NCI-H1105 (cell line): ENCODE measurements around the gene CLDN19.

Source experiments
- DNase-seq: peaks from one replicate; lab custom pipeline; 2025; lab: John Stamatoyannopoulos, UW

CLDN19 gene, protein sequence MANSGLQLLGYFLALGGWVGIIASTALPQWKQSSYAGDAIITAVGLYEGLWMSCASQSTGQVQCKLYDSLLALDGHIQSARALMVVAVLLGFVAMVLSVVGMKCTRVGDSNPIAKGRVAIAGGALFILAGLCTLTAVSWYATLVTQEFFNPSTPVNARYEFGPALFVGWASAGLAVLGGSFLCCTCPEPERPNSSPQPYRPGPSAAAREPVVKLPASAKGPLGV

DNA sequence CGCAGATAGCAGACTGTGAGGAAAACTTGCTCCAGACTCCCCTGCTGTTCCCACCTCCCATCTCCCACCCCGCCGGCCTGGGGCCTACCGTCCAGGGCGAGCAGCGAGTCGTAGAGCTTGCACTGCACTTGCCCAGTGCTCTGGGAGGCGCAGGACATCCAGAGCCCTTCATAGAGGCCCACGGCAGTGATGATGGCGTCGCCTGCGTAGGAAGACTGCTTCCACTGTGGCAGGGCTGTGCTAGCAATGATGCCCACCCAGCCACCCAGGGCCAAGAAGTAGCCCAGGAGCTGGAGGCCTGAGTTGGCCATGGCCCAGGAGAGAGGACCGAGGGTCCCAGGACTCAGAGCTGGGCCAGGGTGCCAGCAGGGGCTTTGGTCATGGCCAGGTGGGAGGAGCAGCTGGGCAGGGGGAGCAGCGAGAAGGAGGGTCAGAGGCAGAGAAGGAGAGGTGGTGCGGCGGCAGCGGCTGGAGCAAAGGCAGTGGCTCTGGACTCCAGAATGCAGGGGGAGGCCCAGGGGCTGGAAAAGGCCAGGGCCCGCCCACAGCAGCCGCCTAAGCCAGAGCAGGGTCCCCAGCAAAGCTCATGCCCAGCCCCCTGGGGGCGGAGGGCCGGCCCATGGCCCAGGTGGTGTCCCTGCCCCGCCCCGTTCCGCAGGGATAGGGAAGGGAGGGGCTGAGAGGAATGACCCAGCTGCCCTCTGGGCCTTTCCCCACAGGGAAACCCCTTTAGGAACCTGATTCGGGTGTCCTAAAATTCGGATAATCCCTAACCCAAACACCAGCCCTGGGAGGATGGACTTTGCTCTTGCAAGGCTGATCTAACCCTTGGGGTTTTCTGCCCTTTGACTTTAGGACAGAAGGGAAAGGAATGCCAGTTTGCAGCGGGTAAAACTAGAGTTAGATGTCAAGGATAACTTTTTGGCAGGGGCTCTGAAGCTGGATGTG lies at the start of gene CLDN19:
CLDN19 (minus strand) TSS at position 484 of the 948 bp plus-strand sequence; CDS start at position 311, 173 bp downstream.
- DNase-seq: no peak

DNA sequence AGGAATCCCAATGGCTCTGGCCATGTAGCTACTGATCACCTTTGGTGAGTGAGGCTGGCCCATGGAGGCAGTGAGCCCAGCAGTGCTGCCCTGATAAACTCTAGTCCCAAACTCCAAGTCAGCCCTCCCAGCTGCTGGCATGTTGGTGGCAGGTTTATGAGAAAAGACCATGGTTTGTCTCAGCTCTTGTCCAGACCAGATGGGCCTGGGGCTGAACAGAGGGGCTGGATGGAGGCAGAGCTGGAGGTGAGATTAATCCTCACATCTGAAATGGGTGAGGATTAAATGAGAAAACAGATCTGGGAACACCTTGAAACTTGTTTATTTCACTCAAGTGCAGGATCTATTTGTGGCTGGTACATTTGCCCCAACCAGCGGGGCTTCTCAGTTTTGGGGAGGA lies 48.0 kb upstream of the CLDN19 start:
- no peak for DNase-seq

DNA sequence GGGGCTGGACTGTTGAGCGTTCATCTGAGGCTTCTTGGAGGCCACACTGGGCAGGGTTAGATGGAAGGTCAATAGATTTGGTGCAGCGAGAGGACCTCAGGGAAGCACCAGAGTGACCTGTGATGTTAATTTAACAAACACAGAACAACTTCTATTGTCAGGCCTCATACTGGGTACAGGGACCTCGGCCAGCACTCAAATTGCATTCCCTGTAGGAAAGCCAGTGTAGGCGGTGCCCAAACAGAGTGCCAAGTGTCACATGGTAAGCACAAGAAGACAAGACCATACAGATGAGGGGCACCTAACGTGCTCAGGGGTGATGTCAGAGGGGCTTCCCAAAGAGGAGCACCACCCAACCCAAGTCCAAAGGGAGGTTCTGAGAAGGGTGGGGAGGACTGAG lies 46.1 kb upstream of the CLDN19 start:
- no peak for DNase-seq

DNA sequence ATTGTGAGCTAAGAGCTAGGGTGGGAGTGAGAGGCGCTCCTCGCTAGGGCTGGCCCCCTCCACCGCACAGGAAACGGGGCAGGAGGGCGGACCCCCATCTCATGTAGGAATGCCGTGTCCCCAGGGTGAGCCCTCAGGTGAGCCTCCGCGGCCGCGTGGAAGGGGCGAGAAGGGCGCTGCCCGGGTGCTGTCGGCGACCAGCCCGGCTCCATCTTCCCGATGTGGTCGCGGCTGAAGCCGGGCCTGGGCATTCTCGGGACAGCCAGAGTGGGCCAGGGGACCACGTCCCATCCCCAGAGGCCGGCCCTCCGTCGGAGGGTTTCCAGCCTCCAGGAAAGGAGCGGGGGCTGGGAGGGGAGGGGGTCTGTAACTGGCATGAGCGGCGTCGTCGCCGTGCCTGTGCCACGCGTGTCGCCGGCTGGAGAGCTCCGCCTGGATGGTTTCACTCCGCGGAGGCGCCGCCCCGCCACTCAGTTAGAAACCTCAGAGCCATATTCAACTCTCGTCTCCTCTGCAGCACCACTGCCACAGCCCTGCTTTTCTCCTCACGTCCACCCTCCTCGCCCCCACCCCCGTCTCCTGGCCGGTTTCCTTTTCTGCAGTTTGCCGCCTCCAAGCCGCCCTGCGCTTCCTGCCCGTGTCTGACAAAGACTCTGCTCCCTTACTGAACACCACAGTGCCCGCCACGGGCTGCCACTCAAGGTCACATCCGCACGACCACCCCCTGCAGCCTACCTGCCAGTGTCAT lies 45.1 kb upstream of the CLDN19 start, which contains the start of gene TMEM269:
TMEM269 (plus strand) TSS at position 46 of the 748 bp plus-strand sequence. CDS start 4,903 bp downstream, outside the sequence.
- no peak for DNase-seq

DNA sequence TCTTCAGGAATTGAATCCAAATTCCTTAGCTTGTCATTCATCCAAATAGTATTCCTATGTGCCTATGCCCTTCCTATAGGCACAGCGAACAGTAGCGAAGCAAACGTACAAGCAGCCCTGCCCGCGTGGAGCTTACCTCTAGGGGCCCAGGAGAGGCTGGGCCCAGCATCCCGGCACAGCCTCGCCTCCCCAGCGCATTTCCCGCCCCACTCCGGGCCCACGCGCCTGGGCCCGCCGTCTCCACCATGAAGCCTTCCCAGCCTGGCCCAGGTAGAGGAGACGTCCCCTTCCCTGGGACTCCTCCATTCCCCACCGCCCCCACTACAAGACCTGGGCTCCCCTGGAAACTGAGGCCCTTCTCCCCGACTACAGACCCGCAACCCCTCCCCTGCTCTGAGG lies 44.5 kb upstream of the CLDN19 start:
- no peak for DNase-seq

DNA sequence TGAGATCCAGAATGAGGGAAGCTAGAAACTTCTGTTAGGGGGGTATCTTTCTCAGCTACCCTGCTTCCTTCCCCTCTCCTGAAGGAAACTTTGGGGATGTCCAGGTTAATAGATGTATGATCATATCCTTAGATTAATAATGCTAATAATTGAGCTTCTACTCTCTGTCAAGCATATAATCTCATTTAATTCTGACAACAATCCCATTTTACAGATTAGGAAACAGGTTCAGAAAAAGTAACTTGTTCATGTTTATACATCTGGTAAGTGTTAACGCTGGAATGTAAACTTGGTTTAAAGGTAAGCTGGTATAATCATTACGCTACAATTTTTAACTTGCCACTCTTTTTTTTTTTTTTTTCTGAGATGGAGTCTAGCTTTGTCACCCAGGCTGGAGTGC lies 43.1 kb upstream of the CLDN19 start:
- DNase-seq: no peak

DNA sequence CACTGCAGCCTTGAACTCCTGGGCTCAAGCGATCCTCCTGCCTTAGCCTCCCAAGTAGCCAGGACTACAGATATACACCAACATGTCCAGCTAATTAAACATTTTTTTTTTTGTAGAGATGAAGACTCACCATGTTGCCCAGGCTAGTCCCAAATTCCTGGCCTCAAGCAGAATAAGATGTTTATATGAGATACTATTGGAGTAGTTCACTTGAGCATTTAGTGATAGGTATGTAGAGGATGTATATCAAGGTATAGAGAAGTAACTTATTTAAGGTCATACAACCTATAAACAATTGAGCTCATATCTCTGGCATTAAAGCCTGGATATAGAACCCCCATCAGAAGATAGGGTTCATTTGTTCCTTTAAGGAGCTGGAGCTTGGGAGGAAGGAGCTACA lies 40.1 kb upstream of the CLDN19 start:
- DNase-seq: no peak

DNA sequence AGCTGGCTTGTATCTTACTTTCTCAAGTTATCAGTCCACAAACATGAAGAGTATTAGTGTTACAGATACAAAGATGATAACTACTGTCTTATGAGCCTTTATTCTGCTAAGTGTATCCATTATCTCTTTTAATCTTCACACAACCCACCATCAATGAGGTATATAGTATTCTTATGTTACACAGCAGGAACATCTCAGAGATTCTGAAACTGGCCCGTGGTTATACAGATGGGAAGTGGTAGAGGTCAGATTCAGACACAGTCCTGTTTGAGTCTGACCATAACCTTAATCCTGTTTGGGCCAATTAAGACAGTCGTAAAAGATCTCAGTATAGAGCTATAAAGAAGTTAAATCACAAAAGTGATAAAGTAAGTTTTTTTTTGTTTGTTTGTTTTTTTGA lies 39.7 kb upstream of the CLDN19 start:
- no peak for DNase-seq

DNA sequence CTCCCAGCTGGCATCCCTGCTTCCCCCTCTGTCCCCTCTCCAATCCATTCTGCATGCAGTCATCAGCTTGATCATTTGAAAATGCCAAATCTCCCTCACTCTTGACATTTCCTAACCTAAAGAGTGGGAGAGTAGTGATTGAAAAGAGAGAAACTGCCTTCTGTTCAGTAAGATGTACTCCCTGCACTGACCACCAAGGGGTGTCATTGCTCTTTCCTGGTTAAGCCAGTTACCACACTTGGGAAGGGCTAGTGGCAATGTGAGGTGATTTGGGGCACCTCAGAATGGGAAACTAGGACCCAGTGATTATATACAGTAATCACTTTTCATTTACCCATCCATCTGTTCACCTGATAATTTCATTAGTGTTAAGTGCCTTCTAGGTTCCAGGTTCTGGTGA lies 37.8 kb upstream of the CLDN19 start:
- no peak for DNase-seq

DNA sequence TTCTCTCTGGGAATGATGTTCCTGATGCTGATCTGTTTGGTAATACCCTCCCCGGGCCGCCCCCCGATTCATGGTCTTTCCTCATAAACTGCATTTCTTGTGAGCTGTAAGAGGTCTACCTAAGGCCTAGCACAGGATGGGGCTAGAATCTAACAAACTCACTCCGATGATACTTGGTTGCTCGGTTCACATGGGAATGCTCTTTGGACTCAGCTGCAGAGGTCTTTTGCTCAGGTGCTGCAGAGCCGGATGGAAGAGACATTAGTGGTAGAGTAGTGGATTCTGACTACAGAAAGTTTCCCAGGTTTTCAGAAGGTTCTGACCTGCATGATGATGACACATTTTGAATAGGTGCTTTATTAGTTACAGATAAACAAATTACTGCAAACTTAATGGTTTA lies 36.5 kb upstream of the CLDN19 start:
- DNase-seq: no peak

DNA sequence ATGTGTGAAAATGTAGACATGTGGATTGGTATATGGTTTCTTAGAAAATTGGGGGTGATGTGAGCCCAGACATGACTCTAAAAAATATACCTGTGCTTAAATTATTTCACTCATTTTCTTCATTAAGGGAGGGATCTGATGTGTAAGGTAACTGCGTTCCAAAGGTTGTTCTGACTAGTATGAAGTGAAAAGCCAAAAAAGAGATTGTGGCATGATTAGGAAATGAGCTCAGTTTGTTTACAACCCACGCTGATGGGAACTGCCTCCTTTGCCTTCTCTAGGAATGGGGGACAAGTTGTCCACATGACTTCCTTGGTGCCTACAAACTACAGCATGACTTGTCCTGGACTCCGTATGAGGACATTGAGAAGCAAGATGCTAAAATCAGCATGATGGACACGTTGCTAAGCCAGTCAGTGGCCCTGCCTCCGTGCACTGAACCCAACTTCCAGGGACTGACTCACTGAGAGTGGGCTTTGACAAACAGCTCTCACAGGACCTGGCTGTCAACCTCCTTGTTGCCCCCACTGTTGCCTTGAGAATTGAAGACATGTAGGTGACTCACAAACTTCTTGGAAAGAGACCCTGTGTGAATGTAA lies 35.0 kb upstream of the CLDN19 start:
- no peak for DNase-seq

DNA sequence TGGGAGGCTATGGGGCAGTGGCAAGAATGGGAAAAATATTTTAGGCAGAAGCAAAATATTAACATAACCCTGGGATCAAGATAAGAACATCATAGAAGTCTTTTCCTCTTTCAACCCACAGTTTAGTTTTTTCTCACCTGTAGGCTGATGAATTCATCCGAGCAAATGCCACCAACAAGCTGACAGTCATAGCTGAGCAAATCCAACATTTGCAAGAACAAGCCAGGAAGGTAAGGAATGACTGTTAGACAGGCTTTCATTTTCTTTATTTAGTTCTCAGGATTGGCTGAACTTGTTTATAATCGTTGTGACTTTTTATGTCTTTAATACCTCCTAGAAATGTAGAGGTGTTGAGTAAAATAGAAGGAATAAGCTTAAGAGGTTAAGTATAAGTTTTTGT lies 33.4 kb upstream of the CLDN19 start:
- no peak for DNase-seq

DNA sequence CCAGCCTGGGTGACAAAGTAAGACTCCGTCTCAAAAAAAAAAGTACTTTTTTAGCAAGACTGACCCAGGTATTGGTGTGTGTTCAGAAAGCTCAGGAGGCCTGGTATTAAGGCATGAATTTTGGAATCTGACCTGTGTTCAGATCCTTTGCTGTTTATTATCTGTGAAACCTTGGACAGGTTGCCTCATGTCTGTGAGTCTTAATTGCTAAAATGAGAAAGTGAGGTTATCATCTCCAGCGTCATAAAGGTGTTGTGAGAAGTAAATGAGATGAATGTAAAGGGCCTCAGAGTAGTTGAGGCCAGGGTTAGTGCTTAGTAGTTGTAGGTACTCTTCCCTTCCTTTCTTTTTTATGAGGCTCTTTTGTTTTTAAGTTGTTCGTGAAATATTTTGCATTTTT lies 29.8 kb upstream of the CLDN19 start:
- DNase-seq: no peak

DNA sequence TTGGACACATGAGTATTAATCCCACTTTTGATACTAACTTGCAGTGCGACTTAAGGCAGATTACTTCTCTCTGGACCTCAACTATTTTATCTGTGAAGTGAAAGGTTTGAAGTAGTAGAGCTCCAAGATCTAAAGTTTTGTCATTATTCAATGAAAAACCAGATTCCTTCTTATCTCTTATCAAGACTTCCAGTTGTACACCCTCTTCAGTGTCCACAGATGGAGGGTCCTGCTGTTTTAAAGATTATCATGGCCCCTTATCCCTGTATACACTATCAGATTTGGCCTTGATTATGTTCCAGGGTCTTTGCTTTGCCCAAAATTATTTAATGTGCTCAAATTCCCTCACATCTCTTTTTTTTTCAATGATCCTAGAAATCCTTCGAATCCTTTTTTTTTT lies 28.1 kb upstream of the CLDN19 start:
- no peak for DNase-seq

DNA sequence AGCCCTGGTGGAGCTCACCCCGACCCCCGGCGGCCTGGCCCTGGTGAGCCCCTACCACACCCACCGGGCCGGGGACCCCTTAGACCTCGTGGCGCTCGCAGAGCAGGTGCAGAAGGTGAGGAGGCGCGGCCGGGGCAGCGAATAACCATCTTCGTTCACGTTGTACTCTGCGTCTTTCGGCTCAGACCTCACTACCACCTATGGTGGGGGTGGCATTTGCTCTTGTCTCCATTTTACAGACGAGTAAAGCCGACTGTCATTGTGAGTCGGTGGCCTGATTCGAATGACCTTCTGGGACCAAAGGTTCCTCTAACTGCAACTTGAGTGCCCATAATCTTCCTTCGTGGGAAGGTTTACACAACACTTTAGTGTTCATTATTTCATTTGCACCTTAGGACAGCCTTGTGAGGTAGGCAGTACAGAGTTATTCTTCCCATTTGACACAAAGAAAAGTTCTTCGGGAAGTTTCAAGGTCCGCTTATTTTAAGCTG lies 27.5 kb upstream of the CLDN19 start:
- peak; percentile 43 for DNase-seq

DNA sequence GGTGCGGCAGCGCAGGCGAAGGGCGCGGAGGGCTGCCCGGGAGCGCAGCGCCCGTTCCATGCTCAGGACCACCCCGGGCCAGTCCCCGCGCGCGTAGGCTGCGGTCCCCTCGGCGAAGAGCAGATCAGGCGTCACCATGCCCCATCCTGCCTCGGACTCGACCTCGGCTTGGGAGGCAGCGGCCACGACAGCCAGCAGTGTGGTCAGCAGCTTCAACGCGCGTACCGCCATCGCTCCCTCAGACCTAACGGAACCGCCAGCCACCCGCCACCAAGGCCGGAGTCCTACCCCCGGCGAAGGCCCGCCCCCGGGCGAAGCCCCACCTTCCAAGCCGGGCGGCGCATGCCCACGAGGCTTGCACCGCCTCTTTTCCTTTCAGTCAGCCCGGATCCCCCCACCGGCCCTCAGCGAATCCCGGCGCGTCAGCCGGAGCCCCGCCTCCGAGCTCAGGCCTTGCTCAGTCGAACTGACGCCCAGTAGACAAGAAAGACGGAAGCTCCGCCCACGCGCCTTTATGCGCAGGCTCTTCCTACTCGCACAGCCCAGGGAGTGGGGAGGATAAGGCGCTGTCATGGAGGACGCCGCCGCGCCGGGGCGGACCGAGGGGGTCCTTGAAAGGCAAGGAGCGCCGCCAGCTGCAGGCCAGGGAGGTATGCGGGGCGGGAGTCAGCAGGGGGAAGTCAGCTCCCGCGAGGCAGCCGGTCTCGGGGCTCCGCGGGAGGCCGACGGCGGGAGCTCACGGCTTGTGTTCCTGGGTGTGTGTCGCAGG lies 26.9 kb upstream of the CLDN19 start, which contains the start of the genes C1orf50 and P3H1:
C1orf50 (plus strand) TSS at position 509 of the 769 bp plus-strand sequence; CDS start at position 572, 63 bp downstream.
P3H1 (minus strand) TSS at position 288 of the 769 bp plus-strand sequence; CDS start at position 231, 57 bp downstream.
- peak; percentile 100 for DNase-seq

DNA sequence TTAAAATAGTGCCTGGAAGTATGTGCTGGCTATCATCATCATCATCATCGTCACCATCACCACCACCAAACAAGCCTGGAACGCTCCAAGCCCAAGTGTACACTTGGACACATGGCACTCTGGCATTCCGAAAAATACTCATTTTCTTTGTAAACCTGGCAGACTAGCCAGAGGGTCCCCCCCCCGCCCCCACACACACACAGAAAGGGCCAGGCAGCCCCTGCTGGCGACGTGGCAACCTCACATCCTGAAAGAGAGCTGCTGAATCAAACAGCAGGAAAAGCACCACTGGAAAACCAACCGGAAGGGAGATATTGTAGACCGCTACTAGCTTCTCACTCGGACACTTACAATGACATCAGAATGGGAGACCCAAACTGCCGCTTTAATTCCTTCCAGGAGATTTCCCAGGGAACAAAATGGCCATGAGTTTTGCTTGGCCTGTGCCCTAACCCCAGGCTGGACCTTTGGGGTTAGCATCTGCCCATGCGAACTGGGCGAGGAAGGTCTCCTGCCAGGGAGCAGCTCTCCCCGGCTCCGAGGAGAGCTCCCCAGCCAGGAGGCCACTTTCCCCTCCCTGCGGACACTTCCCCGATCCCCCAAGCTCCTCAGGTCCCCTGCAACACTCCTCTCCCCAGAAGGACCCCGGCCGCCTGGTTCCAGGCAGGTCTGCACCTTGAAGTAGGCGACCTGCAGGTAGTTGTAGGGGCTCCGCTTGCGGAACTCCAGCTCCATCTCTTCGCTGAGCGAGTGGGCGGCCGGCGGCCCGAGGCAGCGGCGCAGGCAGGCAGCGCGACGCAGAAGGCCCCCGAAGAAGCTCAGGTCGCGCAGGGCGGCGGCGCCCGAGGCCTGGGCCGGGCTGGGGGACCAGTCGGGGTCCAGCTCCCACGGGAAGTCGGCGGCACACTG lies 26.1 kb upstream of the CLDN19 start:
- peak; percentile 40 for DNase-seq

DNA sequence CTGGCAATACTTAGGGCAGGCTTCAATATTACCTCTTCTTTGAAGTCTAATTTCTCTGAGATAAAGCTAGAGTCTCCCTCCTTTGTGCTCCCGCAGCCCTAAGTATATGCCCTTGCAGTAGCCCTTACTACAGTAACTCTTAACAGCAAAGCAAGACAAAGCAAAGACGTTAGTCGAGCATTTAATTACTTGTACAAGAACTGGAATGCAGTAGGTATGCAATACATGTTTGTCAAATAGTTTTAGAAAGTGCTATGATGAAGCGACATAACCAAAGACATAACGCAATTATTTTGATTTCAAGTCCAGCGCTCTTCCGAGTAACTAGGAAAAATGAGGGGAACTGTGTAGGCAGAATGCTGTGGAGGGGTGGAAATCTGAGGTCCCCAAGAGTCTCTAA lies 25.2 kb upstream of the CLDN19 start:
- DNase-seq: no peak

DNA sequence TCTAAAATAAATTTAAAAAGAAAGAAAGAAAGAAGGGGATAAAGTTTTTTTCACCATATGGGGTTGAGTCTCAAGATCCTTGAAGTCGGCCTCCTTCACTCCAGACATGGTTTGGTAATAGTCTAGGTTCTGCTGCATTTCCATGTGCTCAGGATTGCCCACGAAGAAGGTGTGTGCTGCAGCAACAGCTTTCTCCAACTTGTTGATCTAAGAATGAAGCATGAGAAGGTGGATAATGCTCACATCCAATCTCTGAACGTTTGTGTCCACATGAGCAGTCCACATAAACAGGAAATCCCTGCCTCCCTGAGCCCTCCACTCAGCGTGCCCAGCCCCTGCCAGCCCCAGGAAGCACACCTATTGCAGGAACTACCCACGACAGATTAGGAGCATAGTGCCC lies 22.2 kb upstream of the CLDN19 start:
- no peak for DNase-seq

DNA sequence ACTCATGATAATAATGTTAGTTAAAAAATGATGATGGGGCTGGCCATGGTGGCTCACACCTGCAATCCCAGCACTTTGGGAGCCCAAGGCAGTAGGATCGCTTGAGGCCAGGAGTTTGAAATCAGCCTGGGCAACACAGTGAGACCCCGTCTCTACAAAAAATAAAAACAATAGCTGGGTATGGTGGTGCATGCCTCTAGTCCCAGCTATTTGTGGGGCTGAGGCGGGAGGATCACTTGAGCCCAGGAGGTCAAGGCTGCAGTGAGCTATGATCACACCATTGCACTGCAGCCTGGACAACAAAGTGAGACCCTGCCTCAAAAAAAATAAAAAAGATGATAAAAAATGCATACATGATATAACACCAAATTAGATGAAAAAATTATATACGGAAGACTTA lies 21.5 kb upstream of the CLDN19 start:
- no peak for DNase-seq
